Measurements from ENCODE around the gene GGCX. TPM values are rescaled to one million over a fixed set of nuclear protein-coding genes. Genes with fewer than 3 reads are reported as not detected.
A peak's percentile ranks its signal among the peaks of the same experiment; 100 is the strongest.

Gene GGCX
- total and polyA plus RNA-seq, 2 of the 13 experiments (the other 11 are each of a cell fraction or from before 2014, with no cell fraction given), result 72.5 to 103 TPM

DNA sequence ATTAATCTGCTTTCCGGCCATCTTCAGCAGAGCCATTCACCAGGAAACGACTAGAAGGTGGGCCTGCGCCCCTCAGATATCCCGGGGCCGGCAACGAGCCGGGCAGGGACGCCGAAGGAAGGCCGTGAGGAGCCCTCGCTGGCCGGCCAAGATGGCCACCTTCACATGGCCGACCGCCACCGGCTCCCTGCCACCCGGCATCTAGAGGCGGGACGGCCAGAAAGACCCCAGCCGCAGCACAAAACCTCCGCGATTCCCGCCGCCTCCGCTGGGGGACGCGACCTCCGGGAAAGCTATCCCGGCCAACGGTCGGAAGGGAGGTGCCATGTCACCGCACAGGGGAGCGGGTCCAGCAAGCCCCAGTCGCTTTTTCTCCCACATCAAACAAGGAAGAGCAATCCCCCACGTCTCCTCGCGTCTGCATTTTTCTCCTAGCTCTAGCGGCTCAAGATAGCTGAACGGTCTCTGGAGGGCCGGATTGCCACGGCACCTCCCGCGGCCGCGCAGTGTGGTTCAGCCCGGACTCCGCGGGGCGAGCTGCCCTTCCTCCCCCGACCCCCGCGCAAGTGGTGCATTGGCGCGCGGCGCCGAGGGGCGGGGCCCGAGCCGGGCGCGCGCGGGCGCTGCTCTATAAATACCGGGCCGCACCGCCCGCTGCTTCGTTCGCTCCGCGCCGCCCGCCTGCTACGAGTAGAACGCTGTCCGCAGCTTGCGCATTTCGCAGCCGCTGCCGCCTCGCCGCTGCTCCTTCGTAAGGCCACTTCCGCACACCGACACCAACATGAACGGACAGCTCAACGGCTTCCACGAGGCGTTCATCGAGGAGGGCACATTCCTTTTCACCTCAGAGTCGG, 22.6 kb downstream of the GGCX start, which contains the start of gene MAT2A (continued):
- TF ChIP-seq, protein P1, sequence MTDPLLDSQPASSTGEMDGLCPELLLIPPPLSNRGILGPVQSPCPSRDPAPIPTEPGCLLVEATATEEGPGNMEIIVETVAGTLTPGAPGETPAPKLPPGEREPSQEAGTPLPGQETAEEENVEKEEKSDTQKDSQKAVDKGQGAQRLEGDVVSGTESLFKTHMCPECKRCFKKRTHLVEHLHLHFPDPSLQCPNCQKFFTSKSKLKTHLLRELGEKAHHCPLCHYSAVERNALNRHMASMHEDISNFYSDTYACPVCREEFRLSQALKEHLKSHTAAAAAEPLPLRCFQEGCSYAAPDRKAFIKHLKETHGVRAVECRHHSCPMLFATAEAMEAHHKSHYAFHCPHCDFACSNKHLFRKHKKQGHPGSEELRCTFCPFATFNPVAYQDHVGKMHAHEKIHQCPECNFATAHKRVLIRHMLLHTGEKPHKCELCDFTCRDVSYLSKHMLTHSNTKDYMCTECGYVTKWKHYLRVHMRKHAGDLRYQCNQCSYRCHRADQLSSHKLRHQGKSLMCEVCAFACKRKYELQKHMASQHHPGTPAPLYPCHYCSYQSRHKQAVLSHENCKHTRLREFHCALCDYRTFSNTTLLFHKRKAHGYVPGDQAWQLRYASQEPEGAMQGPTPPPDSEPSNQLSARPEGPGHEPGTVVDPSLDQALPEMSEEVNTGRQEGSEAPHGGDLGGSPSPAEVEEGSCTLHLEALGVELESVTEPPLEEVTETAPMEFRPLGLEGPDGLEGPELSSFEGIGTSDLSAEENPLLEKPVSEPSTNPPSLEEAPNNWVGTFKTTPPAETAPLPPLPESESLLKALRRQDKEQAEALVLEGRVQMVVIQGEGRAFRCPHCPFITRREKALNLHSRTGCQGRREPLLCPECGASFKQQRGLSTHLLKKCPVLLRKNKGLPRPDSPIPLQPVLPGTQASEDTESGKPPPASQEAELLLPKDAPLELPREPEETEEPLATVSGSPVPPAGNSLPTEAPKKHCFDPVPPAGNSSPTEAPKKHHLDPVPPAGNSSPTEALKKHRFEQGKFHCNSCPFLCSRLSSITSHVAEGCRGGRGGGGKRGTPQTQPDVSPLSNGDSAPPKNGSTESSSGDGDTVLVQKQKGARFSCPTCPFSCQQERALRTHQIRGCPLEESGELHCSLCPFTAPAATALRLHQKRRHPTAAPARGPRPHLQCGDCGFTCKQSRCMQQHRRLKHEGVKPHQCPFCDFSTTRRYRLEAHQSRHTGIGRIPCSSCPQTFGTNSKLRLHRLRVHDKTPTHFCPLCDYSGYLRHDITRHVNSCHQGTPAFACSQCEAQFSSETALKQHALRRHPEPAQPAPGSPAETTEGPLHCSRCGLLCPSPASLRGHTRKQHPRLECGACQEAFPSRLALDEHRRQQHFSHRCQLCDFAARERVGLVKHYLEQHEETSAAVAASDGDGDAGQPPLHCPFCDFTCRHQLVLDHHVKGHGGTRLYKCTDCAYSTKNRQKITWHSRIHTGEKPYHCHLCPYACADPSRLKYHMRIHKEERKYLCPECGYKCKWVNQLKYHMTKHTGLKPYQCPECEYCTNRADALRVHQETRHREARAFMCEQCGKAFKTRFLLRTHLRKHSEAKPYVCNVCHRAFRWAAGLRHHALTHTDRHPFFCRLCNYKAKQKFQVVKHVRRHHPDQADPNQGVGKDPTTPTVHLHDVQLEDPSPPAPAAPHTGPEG (CRISPR knock-in tag; IDR thresholded peaks at IDR 0.05), result peak; percentile 84; the same call in 1 of the 2 replicates
- TF ChIP-seq NCOA1 (CRISPR knock-in tag; IDR thresholded peaks at IDR 0.05) (0 out of 2 replicates have a peak, but pooled peaks have one; percentile 6), GTF2F1 (IDR thresholded peaks at IDR 0.05; ENCODE audit: low read length) (peak; percentile 98), RAD51 (IDR thresholded peaks at IDR 0.05; ENCODE audit: borderline replicate concordance) (no peak), ZNF333 (CRISPR knock-in tag; IDR thresholded peaks at IDR 0.05; ENCODE audit: borderline replicate concordance) (no peak; the same call in 1 of the 2 replicates), ZNF350 (CRISPR knock-in tag; IDR thresholded peaks at IDR 0.05; ENCODE audit: borderline replicate concordance, low read depth) (peak; percentile 77; the same call in 1 of the 2 replicates), TBX2 (CRISPR knock-in tag; IDR thresholded peaks at IDR 0.05; ENCODE audit: borderline replicate concordance) (peak; percentile 85), ADNP (CRISPR knock-in tag; IDR thresholded peaks at IDR 0.05) (peak; percentile 51; the same call in 1 of the 2 replicates), ZNF264 (CRISPR knock-in tag; IDR thresholded peaks at IDR 0.05) (peak; percentile 79)
- TF ChIP-seq, protein P2, sequence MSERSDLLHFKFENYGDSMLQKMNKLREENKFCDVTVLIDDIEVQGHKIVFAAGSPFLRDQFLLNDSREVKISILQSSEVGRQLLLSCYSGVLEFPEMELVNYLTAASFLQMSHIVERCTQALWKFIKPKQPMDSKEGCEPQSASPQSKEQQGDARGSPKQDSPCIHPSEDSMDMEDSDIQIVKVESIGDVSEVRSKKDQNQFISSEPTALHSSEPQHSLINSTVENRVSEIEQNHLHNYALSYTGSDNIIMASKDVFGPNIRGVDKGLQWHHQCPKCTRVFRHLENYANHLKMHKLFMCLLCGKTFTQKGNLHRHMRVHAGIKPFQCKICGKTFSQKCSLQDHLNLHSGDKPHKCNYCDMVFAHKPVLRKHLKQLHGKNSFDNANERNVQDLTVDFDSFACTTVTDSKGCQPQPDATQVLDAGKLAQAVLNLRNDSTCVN (CRISPR knock-in tag; IDR thresholded peaks at IDR 0.05; ENCODE audit: borderline replicate concordance), result peak; percentile 65

Measured in HepG2 (cell line).